ENCODE measurements around the gene PTPRN2. TPM values are rescaled to one million over a fixed set of nuclear protein-coding genes. Genes with fewer than 3 reads are reported as not detected.

PTPRN2 gene
- total RNA-seq, 1 donor from 2014 or later = 1.8 TPM

DNA sequence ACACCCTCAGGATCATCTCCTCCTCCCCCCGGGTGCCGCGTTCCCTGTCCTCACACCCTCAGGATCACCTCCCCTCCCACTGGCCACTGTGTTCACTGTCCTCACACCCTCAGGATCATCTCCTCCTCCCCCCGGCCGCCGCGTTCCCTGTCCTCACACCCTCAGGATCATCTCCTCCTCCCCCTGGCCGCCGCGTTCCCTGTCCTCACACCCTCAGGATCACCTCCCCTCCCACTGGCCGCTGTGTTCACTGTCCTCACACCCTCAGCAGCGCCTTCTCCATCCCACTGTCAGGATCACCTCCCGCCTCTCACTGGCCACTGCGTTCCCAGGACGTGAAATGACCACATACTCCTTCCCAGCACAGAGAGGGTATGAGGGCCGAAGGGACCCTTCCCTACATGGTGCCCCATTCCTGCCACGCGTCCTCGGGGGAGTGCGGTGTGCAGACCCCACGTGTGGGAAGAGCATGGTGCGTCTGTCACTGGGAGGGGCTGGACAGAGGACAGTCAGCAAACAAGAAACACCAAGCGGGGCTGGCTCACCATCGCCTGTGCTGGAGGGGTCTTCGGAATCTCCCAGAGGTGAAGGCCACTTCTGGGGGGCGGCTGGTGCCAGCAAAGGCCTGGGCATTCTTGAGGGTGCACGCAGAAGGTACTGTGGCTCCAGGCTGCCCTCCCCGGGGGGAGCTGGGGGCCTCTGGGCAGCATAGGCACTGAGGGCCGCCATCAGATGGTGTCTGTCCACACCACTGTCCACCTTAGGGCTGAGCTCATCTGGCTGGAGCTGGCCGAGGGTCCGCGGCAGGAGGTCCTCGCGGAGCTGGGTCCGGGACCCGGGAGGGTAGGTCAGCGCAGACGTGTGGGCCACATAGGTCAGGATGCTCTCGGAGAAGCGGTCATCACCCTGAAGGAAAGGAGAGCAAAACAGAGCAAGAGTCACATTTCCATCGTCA, 421.0 kb downstream of the PTPRN2 start:
- POLR2A ChIA-PET = no interaction called here
- intact Hi-C loops (cut with micrococcal nuclease) = no loop called here

DNA sequence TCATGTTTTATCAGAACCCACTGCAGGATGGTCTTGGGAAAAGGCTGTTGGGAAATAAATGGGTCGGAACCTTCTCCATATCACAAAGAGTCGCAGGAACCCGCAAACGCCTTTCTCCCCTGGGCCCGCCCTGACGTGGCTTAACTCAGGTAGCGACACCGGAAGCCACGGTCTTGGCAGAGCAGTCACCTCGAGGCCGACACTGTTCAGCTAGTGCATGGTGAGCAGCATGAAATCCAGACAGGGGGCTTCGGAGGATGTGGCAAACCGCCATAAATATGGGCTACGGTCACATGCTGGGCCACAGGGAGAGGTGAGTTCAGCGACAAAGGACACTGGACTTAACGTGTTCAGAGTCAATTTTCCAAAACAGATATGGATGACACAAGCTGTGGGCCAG, 421.9 kb downstream of the PTPRN2 start:
- Mint-ChIP-seq H3K27ac (no peak overlapping the region), H3K9me3 (no peaks in the 10 kb centered on the region), H3K4me3 (no peak overlapping the region), H3K27me3 (no peaks in the 10 kb centered on the region), H3K36me3 (ENCODE audit: low read depth) (no peaks in the 10 kb centered on the region), H3K4me1 (no peaks in the 10 kb centered on the region)
- no peak for ATAC-seq (ENCODE audit: low read depth)
- intact Hi-C loops (cut with micrococcal nuclease) = no loop called here
- no peak for DNase-seq
- CTCF ChIA-PET = no interaction called here
- TF ChIP-seq, protein P1, sequence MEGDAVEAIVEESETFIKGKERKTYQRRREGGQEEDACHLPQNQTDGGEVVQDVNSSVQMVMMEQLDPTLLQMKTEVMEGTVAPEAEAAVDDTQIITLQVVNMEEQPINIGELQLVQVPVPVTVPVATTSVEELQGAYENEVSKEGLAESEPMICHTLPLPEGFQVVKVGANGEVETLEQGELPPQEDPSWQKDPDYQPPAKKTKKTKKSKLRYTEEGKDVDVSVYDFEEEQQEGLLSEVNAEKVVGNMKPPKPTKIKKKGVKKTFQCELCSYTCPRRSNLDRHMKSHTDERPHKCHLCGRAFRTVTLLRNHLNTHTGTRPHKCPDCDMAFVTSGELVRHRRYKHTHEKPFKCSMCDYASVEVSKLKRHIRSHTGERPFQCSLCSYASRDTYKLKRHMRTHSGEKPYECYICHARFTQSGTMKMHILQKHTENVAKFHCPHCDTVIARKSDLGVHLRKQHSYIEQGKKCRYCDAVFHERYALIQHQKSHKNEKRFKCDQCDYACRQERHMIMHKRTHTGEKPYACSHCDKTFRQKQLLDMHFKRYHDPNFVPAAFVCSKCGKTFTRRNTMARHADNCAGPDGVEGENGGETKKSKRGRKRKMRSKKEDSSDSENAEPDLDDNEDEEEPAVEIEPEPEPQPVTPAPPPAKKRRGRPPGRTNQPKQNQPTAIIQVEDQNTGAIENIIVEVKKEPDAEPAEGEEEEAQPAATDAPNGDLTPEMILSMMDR (IDR thresholded peaks at IDR 0.05) = no peak
- POLR2A ChIA-PET = no interaction called here

More for the DNA sequence above, 421.0 kb downstream of the PTPRN2 start:
- TF ChIP-seq, protein P1 (IDR thresholded peaks at IDR 0.05) = no peak
- DNase-seq = no peak
- Mint-ChIP-seq H3K9me3 (no peaks in the 10 kb centered on the region), H3K4me3 (no peak overlapping the region), H3K27ac (no peak overlapping the region), H3K27me3 (no peaks in the 10 kb centered on the region), H3K36me3 (ENCODE audit: low read depth) (no peaks in the 10 kb centered on the region), H3K4me1 (no peaks in the 10 kb centered on the region)
- no peak for ATAC-seq (ENCODE audit: low read depth)
- CTCF ChIA-PET = no interaction called here

DNA sequence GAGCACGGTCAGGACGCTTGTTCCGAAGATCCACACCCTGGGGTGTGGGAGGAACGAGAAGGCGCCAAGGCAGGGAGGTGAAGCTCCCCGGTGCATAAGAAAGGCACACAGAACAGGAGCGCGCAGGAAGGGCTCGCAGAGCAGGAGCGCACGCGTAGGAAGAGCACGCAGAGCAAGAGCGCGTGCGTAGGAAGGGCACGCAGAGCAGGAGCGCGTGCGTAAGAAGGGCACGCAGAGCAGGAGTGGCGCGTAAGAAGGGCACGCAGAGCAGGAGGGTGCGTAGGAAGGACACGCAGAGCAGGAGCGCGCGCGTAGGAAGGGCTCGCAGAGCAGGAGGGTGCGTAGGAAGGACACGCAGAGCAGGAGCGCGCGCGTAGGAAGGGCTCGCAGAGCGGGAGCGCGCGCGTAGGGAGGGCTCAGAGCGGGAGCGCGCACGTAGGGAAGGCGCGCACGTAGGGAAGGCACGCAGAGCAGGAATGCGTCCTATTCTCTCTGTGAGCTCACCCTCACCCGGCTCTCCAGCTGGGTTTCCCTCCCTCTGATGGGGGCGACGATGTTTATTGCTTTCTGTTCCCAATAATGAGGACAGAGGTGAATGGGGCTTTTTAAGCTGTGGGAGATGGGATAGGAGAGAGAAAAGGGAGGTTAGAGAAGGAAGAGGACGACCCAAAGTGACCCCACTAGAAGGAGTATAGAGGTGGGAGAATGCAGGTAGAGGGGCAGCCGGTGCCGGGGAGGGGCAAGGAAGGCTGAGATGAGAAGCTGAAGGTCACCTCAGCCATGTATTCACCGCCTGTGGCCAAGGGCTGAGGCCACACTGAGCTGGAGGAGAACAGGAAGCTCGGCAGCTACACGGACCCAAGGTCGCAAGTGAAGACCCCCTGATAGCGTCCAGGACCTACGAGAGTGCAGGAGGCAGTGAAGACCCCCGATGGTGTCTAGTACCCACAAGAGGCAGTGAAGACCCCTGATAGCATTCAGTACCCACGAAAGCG, 423.2 kb downstream of the PTPRN2 start:
- no peaks in the 10 kb centered on the region for H3K27me3 Mint-ChIP-seq
- ChIA-PET POLR2A (no interaction called here), CTCF (no interaction called here)
- H3K9me3 Mint-ChIP-seq = no peaks in the 10 kb centered on the region
- no peak overlapping the region for H3K27ac Mint-ChIP-seq
- H3K4me3 Mint-ChIP-seq = no peak overlapping the region
- DNase-seq (no peak), ATAC-seq (ENCODE audit: low read depth) (no peak)
- TF ChIP-seq, protein P1 (IDR thresholded peaks at IDR 0.05) = no peak
- no peaks in the 10 kb centered on the region for H3K4me1 Mint-ChIP-seq
- no peaks in the 10 kb centered on the region for H3K36me3 Mint-ChIP-seq (ENCODE audit: low read depth)
- intact Hi-C loops (cut with micrococcal nuclease) = no loop called here

DNA sequence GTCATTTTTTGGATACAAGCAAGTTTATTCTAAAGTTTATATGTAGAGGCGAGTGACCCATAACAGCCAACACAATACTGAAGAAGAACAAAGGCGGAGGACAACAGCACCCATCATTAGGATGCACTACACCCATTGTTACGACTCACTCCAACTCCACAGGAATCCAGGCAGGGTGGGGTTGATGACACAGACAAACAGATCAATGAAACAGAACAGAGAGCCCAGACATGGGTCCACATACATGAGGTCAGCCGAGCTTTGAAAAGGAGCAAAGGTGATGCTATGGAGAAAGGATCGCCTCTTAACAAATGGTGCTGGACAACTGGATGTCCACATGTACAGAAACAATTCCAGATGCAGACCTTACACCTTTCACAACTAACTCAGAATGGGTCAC, 426.4 kb downstream of the PTPRN2 start:
- no peaks in the 10 kb centered on the region for H3K27me3 Mint-ChIP-seq
- ChIA-PET CTCF (no interaction called here), POLR2A (no interaction called here)
- peaks cover 3% of the 10 kb centered on the region for H3K9me3 Mint-ChIP-seq
- DNase-seq (no peak), ATAC-seq (ENCODE audit: low read depth) (no peak)
- TF ChIP-seq, protein P1 (IDR thresholded peaks at IDR 0.05) = no peak
- no peaks in the 10 kb centered on the region for H3K36me3 Mint-ChIP-seq (ENCODE audit: low read depth)
- intact Hi-C loops (cut with micrococcal nuclease) = no loop called here
- no peak overlapping the region for H3K27ac Mint-ChIP-seq
- no peak overlapping the region for H3K4me3 Mint-ChIP-seq
- no peaks in the 10 kb centered on the region for H3K4me1 Mint-ChIP-seq

DNA sequence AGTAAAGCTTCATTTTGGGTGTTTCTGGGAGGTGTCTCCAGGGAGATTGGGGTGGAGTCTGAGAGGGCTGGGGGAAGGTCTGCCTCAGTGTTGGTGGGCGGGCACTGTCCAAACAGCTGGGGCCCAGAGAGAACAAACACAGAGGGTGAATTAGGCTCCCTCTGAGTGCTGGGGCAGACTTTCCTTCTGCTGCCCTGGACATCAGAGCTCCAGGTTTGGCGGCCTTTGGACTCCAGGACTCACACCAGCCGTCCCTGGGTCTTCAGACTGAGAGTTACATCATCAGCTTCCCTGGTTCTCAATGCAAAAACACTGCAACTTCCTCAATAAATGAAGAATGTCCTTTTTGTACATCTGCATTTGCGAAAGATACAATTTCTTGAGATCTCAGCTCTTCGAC, 427.4 kb downstream of the PTPRN2 start:
- intact Hi-C loops (cut with micrococcal nuclease) = no loop called here

More for the DNA sequence above, 427.4 kb downstream of the PTPRN2 start:
- no peak for ATAC-seq (ENCODE audit: low read depth)
- TF ChIP-seq, protein P1 (IDR thresholded peaks at IDR 0.05) = no peak
- peaks cover 8% of the 10 kb centered on the region for H3K9me3 Mint-ChIP-seq
- ChIA-PET CTCF (no interaction called here), POLR2A (no interaction called here)
- no peaks in the 10 kb centered on the region for H3K36me3 Mint-ChIP-seq (ENCODE audit: low read depth)
- H3K27ac Mint-ChIP-seq = no peak overlapping the region
- no peak for DNase-seq
- H3K27me3 Mint-ChIP-seq = no peaks in the 10 kb centered on the region
- H3K4me1 Mint-ChIP-seq = no peaks in the 10 kb centered on the region
- no peak overlapping the region for H3K4me3 Mint-ChIP-seq
